WERI-Rb-1 (cell line): ENCODE data around the gene OSBPL10.
"Not testable (repeated sequence)": the region's sequence is repeated elsewhere in the genome, so short reads cannot be mapped to it uniquely, and the experiment has no call there.

Source experiments
- DNase-seq: peaks from one replicate; pipeline ENCODE4 v3.0.0-alpha.2; 2020
- H3K27ac ChIP-seq: fragments of 250-450 bp; sonication (Bioruptor Pico); 2 replicates; pipeline ENCODE4 v1.5.1; 2020; ENCODE audit warnings: mild to moderate bottlenecking, moderate library complexity
- H3K27me3 ChIP-seq: fragments of 250-450 bp; sonication (Bioruptor Pico); 2 replicates; pipeline ENCODE4 v1.5.1; 2021; ENCODE audit warnings: mild to moderate bottlenecking, low read depth, moderate library complexity; ENCODE audit not compliant: insufficient read depth, severe bottlenecking
- H3K36me3 ChIP-seq: fragments of 250-450 bp; sonication (Bioruptor Pico); 2 replicates; pipeline ENCODE4 v1.5.1; 2020; ENCODE audit warnings: mild to moderate bottlenecking, moderate library complexity
- H3K4me3 ChIP-seq: 2 replicates; pipeline ENCODE4 v1.5.1; 2011; ENCODE audit warnings: low read depth, mild to moderate bottlenecking, control low read depth, low read length
- H3K9me3 ChIP-seq: fragments of 250-450 bp; sonication (Bioruptor Pico); 2 replicates; pipeline ENCODE4 v1.5.1; 2021; ENCODE audit warnings: mild to moderate bottlenecking, moderate library complexity; ENCODE audit not compliant: severe bottlenecking
- CTCF ChIP-seq: IDR thresholded peaks from 2 replicates; pipeline ENCODE4 v1.5.1; 2011; ENCODE audit warnings: low read depth, mild to moderate bottlenecking, control low read depth, inconsistent platforms, low read length

OSBPL10 gene

GRCh38 chr3:31793821-31794220, 187.2 kb downstream of the OSBPL10 start:
- no peaks in the 10 kb centered on the region for H3K9me3 ChIP-seq
- H3K27ac ChIP-seq: no peak overlapping the region
- H3K27me3 ChIP-seq: no peaks in the 10 kb centered on the region
- H3K4me3 ChIP-seq: no peak overlapping the region
- no peak for DNase-seq
- TF ChIP-seq CTCF: no peak
- no peaks in the 10 kb centered on the region for H3K36me3 ChIP-seq

GRCh38 chr3:31791090-31791430, 190.0 kb downstream of the OSBPL10 start:
- Histone ChIP-seq H3K27me3 (no peaks in the 10 kb centered on the region), H3K9me3 (no peaks in the 10 kb centered on the region), H3K27ac (no peak overlapping the region), H3K36me3 (no peaks in the 10 kb centered on the region), H3K4me3 (no peak overlapping the region)
- DNase-seq: no peak
- TF ChIP-seq CTCF: no peak

GRCh38 chr3:31790193-31791089, 190.6 kb downstream of the OSBPL10 start:
- H3K9me3 ChIP-seq: no peaks in the 10 kb centered on the region
- TF ChIP-seq CTCF: no peak
- no peaks in the 10 kb centered on the region for H3K36me3 ChIP-seq
- no peak for DNase-seq
- no peak overlapping the region for H3K27ac ChIP-seq
- no peak overlapping the region for H3K4me3 ChIP-seq
- no peaks in the 10 kb centered on the region for H3K27me3 ChIP-seq

- Histone ChIP-seq H3K27me3 (no peaks in the 10 kb centered on the region), H3K9me3 (no peaks in the 10 kb centered on the region), H3K36me3 (no peaks in the 10 kb centered on the region), H3K27ac (no peak overlapping the region), H3K4me3 (no peak overlapping the region)
- TF ChIP-seq CTCF: no peak
- DNase-seq: no peak
These were observed 191.6 kb downstream of the OSBPL10 start for GRCh38 chr3:31789429-31789828.

- H3K27ac ChIP-seq: no peak overlapping the region
- no peak for DNase-seq
- no peak for TF ChIP-seq CTCF
- H3K36me3 ChIP-seq: no peaks in the 10 kb centered on the region
- no peaks in the 10 kb centered on the region for H3K27me3 ChIP-seq
- H3K4me3 ChIP-seq: no peak overlapping the region
- H3K9me3 ChIP-seq: no peaks in the 10 kb centered on the region
These were observed 195.3 kb downstream of the OSBPL10 start for GRCh38 chr3:31785734-31786133.

GRCh38 chr3:31785286-31785685, 195.8 kb downstream of the OSBPL10 start:
- Histone ChIP-seq H3K27me3 (no peaks in the 10 kb centered on the region), H3K36me3 (no peaks in the 10 kb centered on the region), H3K9me3 (no peaks in the 10 kb centered on the region), H3K4me3 (no peak overlapping the region), H3K27ac (no peak overlapping the region)
- DNase-seq: no peak
- TF ChIP-seq CTCF: no peak

GRCh38 chr3:31783851-31784250, 197.2 kb downstream of the OSBPL10 start:
- H3K27me3 ChIP-seq, H3K27ac ChIP-seq, H3K4me3 ChIP-seq, H3K9me3 ChIP-seq, DNase-seq, H3K36me3 ChIP-seq: not testable (repeated sequence)

- H3K9me3 ChIP-seq, H3K36me3 ChIP-seq, H3K4me3 ChIP-seq, H3K27ac ChIP-seq, DNase-seq, H3K27me3 ChIP-seq: not testable (repeated sequence)
These were observed 198.8 kb downstream of the OSBPL10 start for GRCh38 chr3:31782306-31782705.
